Glutamatergic neuron (in vitro differentiated cells): ENCODE data around the gene ZNF367. TPM values are rescaled to one million over a fixed set of nuclear protein-coding genes. Genes with fewer than 3 reads are reported as not detected.

Source experiments
- DNase-seq: peaks from one replicate; pipeline ENCODE4 v3.0.0; 2022
- H3K27ac Mint-ChIP-seq: one replicate; pipeline ENCODE4 v1.8.0; 2020; ENCODE audit warnings: mild to moderate bottlenecking, mixed read lengths, inconsistent platforms; ENCODE audit not compliant: unreplicated experiment
- H3K27me3 Mint-ChIP-seq: one replicate; pipeline ENCODE4 v1.8.0; 2020; ENCODE audit warnings: mild to moderate bottlenecking, moderate library complexity, mixed read lengths, inconsistent platforms; ENCODE audit not compliant: unreplicated experiment
- H3K36me3 Mint-ChIP-seq: one replicate; pipeline ENCODE4 v1.8.0; 2020; ENCODE audit warnings: mild to moderate bottlenecking, mixed read lengths, inconsistent platforms; ENCODE audit not compliant: unreplicated experiment
- H3K4me1 Mint-ChIP-seq: one replicate; pipeline ENCODE4 v1.8.0; 2020; ENCODE audit warnings: mild to moderate bottlenecking, low read depth, mixed read lengths, inconsistent platforms; ENCODE audit not compliant: unreplicated experiment
- H3K4me3 Mint-ChIP-seq: one replicate; pipeline ENCODE4 v1.8.0; 2020; ENCODE audit warnings: mild to moderate bottlenecking, mixed read lengths, inconsistent platforms; ENCODE audit not compliant: unreplicated experiment
- H3K9me3 Mint-ChIP-seq: one replicate; pipeline ENCODE4 v1.8.0; 2020; ENCODE audit warnings: mild to moderate bottlenecking, moderate library complexity, mixed read lengths, inconsistent platforms; ENCODE audit not compliant: unreplicated experiment
- CTCF ChIP-seq: fragments of 200-600 bp; sonication (generic); IDR thresholded peaks from one replicate; pipeline ENCODE4 v1.5.0; 2021; ENCODE audit not compliant: partially characterized antibody, unreplicated experiment
- total RNA-seq: library from RNA; stranded (reverse); fragmentation: NEBNext Ultra II Directional; extraction: Animal tissue kit (Norgen Biotek cat#: 25700); gene quantifications from one replicate; pipeline ENCODE4 v1.2.1, GENCODE V29; 2021; ENCODE audit not compliant: unreplicated experiment

Gene ZNF367
- total RNA-seq, 1 donor from 2014 or later = 39.5 TPM

DNA sequence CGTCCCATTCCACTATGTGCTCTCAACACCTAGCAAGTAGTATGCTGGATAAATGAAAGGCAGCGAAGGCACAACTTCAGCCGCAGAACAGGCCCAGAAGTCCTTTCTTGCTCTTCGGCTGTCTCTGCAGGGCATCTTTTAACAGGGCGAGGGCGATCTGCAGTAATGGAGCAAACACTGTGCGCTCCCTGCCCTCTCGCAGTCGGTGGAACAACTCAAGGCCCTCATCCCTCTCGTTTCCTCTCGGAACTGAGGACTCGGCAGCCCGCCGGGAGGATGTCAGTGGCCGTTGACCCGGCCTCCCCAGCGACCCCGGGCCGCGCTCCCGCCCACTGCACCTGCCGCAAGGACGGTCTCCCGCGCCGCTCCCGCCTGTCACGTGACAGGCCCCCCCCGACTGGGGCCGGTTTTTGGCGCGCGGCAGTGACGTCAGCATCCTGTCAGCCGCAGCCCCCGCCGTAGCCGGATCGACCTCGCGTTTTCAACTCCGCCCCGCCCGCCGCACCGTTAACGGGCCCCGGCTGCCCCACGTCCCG, 1.1 kb downstream of the ZNF367 start:
- Mint-ChIP-seq H3K4me1 (peaks cover 17% of the 10 kb centered on the region), H3K27ac (peak overlapping the region; percentile 91), H3K36me3 (no peaks in the 10 kb centered on the region), H3K9me3 (peaks cover 4% of the 10 kb centered on the region), H3K4me3 (peak overlapping the region; percentile 96), H3K27me3 (peaks cover 4% of the 10 kb centered on the region)
- no peak for TF ChIP-seq CTCF
- DNase-seq = peak; percentile 90

DNA sequence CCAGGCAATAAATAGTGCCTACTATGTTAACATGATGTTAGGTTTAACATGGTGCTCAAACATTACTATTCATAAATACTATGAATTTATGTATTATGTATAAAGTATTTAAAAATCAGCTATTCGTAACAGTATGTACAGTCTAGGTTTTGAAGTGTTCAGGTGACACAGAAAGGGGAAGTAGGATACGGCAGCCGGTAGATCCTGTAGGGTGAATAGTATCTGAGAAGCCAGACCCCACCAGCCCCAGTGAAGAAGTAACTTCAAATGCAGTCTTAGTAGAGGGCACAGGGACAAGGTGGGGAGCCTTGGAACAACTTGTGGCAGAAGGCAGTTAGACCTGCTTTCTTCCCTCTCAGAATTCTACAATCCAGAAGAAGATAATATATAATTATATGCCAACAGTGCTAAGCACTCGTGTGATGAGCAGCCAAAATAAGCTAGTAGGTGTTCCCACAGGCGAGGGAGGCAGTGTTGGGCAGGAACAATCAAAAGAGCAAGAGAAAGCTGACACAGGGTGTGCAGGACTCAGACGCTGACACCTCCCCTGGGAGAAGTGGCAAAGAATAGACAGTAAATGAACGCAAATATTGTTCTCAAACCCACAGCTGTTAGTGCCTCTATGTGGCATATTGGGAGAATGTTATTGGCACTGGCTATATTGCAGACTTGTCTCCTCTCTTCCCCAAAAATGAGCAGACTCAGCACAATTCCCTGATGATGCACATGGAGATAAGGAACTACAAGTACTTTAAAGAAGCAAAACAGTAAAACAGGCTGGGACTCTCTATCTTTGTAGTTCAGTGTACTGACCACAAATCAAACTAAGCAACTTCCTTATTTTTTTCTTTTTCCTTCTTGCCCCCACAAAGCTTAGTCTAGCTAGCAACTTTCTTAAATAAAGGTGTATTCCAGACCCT, 4.6 kb downstream of the ZNF367 start:
- no peak for TF ChIP-seq CTCF
- Mint-ChIP-seq H3K9me3 (peaks cover 2% of the 10 kb centered on the region), H3K27me3 (peaks cover 4% of the 10 kb centered on the region), H3K4me3 (peak overlapping the region; percentile 48), H3K4me1 (peaks cover 10% of the 10 kb centered on the region), H3K27ac (no peak overlapping the region), H3K36me3 (no peaks in the 10 kb centered on the region)
- DNase-seq = peak; percentile 47

DNA sequence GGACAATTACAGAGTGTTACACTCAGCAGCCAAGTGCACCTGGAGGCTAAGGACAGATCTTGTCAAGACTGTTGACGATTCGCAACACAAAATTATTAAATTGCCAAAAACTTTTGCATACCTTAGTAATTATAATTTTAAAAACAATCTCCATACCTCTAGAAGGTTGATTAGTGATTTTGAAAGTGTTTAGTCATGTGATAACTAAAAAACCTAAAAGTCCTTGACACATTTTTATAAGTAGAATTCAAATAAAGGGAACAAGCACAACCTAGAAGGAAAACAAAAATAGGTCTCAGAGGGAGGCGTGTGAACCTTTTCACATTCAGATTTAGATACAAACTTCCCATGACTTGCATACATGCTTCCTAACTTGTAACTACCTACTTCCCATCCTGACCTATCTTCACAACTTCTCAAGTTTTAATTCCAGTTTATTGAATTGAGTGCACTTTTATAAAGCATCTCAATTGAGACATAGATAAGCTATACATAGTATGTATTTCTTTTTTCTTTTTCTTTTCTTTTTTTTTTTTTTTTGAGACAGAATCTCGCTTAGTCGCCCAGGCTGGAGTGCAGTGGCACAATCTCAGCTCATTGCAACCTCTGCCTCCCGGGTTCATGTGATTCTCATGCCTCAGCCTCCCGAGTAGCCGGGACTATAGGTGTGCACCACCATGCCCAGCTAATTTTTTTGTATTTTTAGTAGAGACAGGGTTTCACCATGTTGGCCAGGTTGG, 5.8 kb downstream of the ZNF367 start:
- Mint-ChIP-seq H3K27ac (no peak overlapping the region), H3K27me3 (peaks cover 4% of the 10 kb centered on the region), H3K4me3 (no peak overlapping the region), H3K9me3 (peaks cover 2% of the 10 kb centered on the region), H3K36me3 (no peaks in the 10 kb centered on the region), H3K4me1 (peaks cover 10% of the 10 kb centered on the region)
- TF ChIP-seq CTCF = no peak
- DNase-seq = no peak

DNA sequence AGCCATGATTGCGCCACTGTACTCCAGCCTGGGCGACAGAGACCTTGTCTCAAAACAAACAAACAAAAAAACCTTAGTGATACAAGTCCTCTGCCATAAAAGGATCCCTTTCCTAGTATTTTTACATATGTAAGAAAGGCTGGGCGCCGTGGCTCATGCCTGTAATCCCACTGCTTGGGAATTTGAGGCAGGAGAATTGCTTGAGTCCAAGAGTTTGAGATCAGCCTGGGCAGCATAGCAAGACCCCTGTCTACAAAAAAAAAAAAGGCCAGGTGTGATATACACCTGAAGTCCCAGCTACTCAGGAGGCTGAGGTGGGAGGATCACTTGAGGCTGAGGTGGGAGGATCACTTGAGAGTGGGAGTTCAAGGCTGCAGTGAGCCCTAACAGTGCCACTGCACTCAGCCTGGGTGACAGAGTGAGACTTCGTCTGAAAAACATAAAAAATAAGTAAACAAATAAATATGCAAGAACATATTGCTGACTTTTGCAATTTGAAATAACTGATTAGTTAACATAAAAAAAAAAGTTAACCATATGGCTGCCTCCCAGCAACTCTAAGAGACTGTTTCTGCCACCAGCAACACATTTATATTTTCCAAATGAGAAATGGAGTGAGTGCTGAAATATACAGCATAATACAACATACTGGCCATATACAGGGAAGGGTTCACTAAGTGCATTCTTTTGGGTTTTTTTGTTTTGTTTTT, 6.9 kb downstream of the ZNF367 start:
- DNase-seq = no peak

More for the DNA sequence above, 6.9 kb downstream of the ZNF367 start:
- Mint-ChIP-seq H3K9me3 (peaks cover 2% of the 10 kb centered on the region), H3K36me3 (no peaks in the 10 kb centered on the region), H3K27ac (no peak overlapping the region), H3K4me1 (peaks cover 7% of the 10 kb centered on the region), H3K27me3 (no peaks in the 10 kb centered on the region), H3K4me3 (no peak overlapping the region)
- TF ChIP-seq CTCF = no peak
